HG02588 (cell line): ENCODE measurements around the gene DNAJB6.

Experiments used
- ATAC-seq: cut with Tn5 transposase; IDR thresholded peaks from one replicate; pipeline ENCODE4 v1.9.1; 2021; ENCODE audit warnings: mild to moderate bottlenecking, moderate library complexity; ENCODE audit not compliant: unreplicated experiment

Gene DNAJB6

GRCh38 chr7:157407512-157408257 is 70.9 kb downstream of the DNAJB6 start:
- no peak for ATAC-seq

- no peak for ATAC-seq
Measured at GRCh38 chr7:157408258-157409101, 71.7 kb downstream of the DNAJB6 start.

GRCh38 chr7:157409149-157409752 is 72.4 kb downstream of the DNAJB6 start:
- ATAC-seq = no peak

- ATAC-seq = no peak
Measured at GRCh38 chr7:157409753-157410727, 73.2 kb downstream of the DNAJB6 start.

- no peak for ATAC-seq
Measured at GRCh38 chr7:157410831-157411556, 74.2 kb downstream of the DNAJB6 start.

GRCh38 chr7:157411580-157411979 is 74.8 kb downstream of the DNAJB6 start:
- no peak for ATAC-seq

GRCh38 chr7:157412021-157412443 is 75.2 kb downstream of the DNAJB6 start:
- ATAC-seq = no peak

- no peak for ATAC-seq
Measured at GRCh38 chr7:157412491-157413180, 75.8 kb downstream of the DNAJB6 start.

- ATAC-seq = no peak
Measured at GRCh38 chr7:157413881-157414701, 77.3 kb downstream of the DNAJB6 start.

- ATAC-seq = no peak
Measured at GRCh38 chr7:157414702-157415096, 77.9 kb downstream of the DNAJB6 start.

GRCh38 chr7:157415486-157415885 is 78.7 kb downstream of the DNAJB6 start:
- no peak for ATAC-seq

- ATAC-seq = no peak
Measured at GRCh38 chr7:157416011-157416410, 79.2 kb downstream of the DNAJB6 start.

- no peak for ATAC-seq
Measured at GRCh38 chr7:157418204-157419034, 81.6 kb downstream of the DNAJB6 start.

- no peak for ATAC-seq
Measured at GRCh38 chr7:157419035-157419293, 82.2 kb downstream of the DNAJB6 start.

GRCh38 chr7:157422279-157422678 is 85.5 kb downstream of the DNAJB6 start:
- ATAC-seq = no peak

- no peak for ATAC-seq
Measured at GRCh38 chr7:157423348-157423747, 86.5 kb downstream of the DNAJB6 start.

GRCh38 chr7:157423886-157424565 is 87.2 kb downstream of the DNAJB6 start:
- ATAC-seq = no peak
